Ishikawa (cell line): ENCODE data around the gene GRM7.

Experiments used
- CEBPB ChIP-seq: IDR thresholded peaks from 2 replicates; pipeline ENCODE4 v1.6.1; 2012
- EGR1 ChIP-seq: IDR thresholded peaks from 2 replicates; pipeline ENCODE4 v1.6.1; 2012
- EP300 ChIP-seq: IDR thresholded peaks from 2 replicates; pipeline ENCODE4 v1.6.1; 2012; ENCODE audit warnings: borderline replicate concordance
- FOXM1 ChIP-seq: IDR thresholded peaks from 2 replicates; pipeline ENCODE4 v1.6.1; 2012; ENCODE audit warnings: low read depth, borderline replicate concordance
- MAX ChIP-seq: IDR thresholded peaks from 2 replicates; pipeline ENCODE4 v1.6.1; 2012
- TAF1 ChIP-seq: IDR thresholded peaks from 2 replicates; pipeline ENCODE4 v1.6.1; 2012; ENCODE audit warnings: low read depth, mild to moderate bottlenecking
- ZBTB7A ChIP-seq: IDR thresholded peaks from 2 replicates; pipeline ENCODE4 v1.6.1; 2012; ENCODE audit warnings: low read depth

- no peak for TF ChIP-seq FOXM1
- TF ChIP-seq EP300, result no peak
- TF ChIP-seq EGR1, result no peak
- TF ChIP-seq MAX, result no peak
- TF ChIP-seq CEBPB, result no peak
- no peak for TF ChIP-seq TAF1
- no peak for TF ChIP-seq ZBTB7A
These were observed 448.8 kb downstream of the GRM7 start for GRCh38 chr3:7309641-7310102.
